Adrenal gland (tissue), 12 donors: ENCODE results near the gene MAP2. TPM values are rescaled to one million over a fixed set of nuclear protein-coding genes. Genes with fewer than 3 reads are reported as not detected.

Source experiments
- DNase-seq, 7 donors: peaks; one replicate each; pipeline ENCODE4 v3.0.0-alpha.2; 2019 to 2020
- H3K27ac ChIP-seq, 5 donors: fragments of 200-600 bp; sonication (generic) in 4 of 5; 1 replicate in 3 of 5; 2 replicates in 2 of 5; pipeline versions ENCODE4 v1.5.1 to v1.8.0; 2016 to 2020; ENCODE audit warnings: mild to moderate bottlenecking in 1 of 5
- H3K27me3 ChIP-seq: fragments of 200-600 bp; 2 replicates; pipeline ENCODE4 v1.8.0; 2021
- H3K36me3 ChIP-seq, 2 donors: fragments of 200-600 bp; replicated peaks in 1 of 2; 1 replicate in 1 of 2; 2 replicates in 1 of 2; pipeline versions ENCODE4 v1.5.1 to v1.8.0; 2018 to 2022
- H3K4me1 ChIP-seq, 2 donors: fragments of 200-600 bp; replicated peaks in 1 of 2; 1 replicate in 1 of 2; 2 replicates in 1 of 2; pipeline versions ENCODE4 v1.5.1 to v1.8.0; 2018 to 2021
- H3K4me3 ChIP-seq, 4 donors: fragments of 200-600 bp; sonication (generic) in 3 of 4; one replicate each; pipeline ENCODE4 v1.5.1; 2016 to 2018
- H3K9me3 ChIP-seq, 3 donors: fragments of 200-600 bp; sonication (generic) in 1 of 3; replicated peaks in 1 of 3; 1 replicate in 2 of 3; 2 replicates in 1 of 3; pipeline versions ENCODE4 v1.5.1 to v1.8.0; 2016 to 2021
- CTCF ChIP-seq, 6 experiments: fragments of 450-650 bp in 4 of 6; fragments of 200-600 bp in 2 of 6; sonication (generic) in 1 of 6; IDR thresholded peaks; 1 replicate in 5 of 6; 2 replicates in 1 of 6; pipeline versions ENCODE4 v1.5.1 to v1.8.0; 2016 to 2021; ENCODE audit warnings: antibody characterized with exemption in 6 of 6, mild to moderate bottlenecking in 2 of 6, moderate library complexity in 1 of 6
- POLR2A ChIP-seq, 2 donors: fragments of 450-650 bp; IDR thresholded peaks; one replicate each; pipeline ENCODE4 v1.6.1; 2017; ENCODE audit warnings: antibody characterized with exemption in 2 of 2, mild to moderate bottlenecking in 2 of 2, moderate library complexity in 1 of 2
- WGBS, 4 donors: extraction: QIAGEN DNeasy Blood & Tissue Kit in 2 of 4; methylation state at CpG; one replicate each; pipeline versions ENCODE4 v1.1.5 to v1.1.7; 2013 to 2017; 5-methylcytosine and 5-hydroxymethylcytosine counted together
- intact Hi-C, 2 donors: fragments of 100-400 bp; cut with DNase I; formaldehyde crosslinking; loops; one replicate each; pipeline versions ENCODE4 v1.14.1 to v1.15.0; 2022 to 2023
- polyA plus RNA-seq, 3 donors: library from polyadenylated mRNA; stranded (reverse); fragments of 200-250 nt in 2 of 3; fragments of 350-450 nt in 1 of 3; fragmentation: Illumina TruSeq in 1 of 3; extraction: RNeasy Lipid Tissue Mini Kit (QIAGEN cat#74804) in 1 of 3; gene quantifications; one replicate each; pipeline ENCODE4 v1.2.3, GENCODE V29; 2013 to 2014
- total RNA-seq, 9 donors: library from RNA; depleted of rRNA in 4 of 9; stranded (reverse); fragments of >200 nt in 4 of 9; fragments of 120-200 nt in 1 of 9; fragmentation: NEBNext Ultra II Directional in 1 of 9; extraction: Animal tissue kit (Norgen Biotek cat#: 25700) in 1 of 9; gene quantifications; one replicate each; pipeline versions ENCODE4 v1.1.0 to v1.2.4, GENCODE V29; 2013 to 2023
- donor health status: healthy with polysubstance abuse.
- donor health status: Bipolar disorder and iron deficiency.
- donor health status: DM: yes; HTN: yes; CAD: no.
- donor health status: DM: no; HTN: no; CAD: no.
- donor health status: DM: no; HTN: no; CAD: no.
- donor health status: DM: yes; HTN: yes; CAD: no.

MAP2 gene
- total and polyA plus RNA-seq, 12 donors = 2.2 to 25.5 (median 6.0) TPM

GRCh38 chr2:209727077-209727476 is 303.2 kb downstream of the MAP2 start:
- H3K4me3 ChIP-seq = no peak overlapping the region
- no peak for DNase-seq
- no peaks in the 10 kb centered on the region for H3K36me3 ChIP-seq
- no peak overlapping the region for H3K27ac ChIP-seq
- no peak for TF ChIP-seq POLR2A (IDR thresholded peaks at IDR 0.05)
- TF ChIP-seq CTCF (IDR thresholded peaks at IDR 0.05) = no peak
- H3K4me1 ChIP-seq = no peaks in the 10 kb centered on the region
- intact Hi-C loops = no loop called here
- no peaks in the 10 kb centered on the region for H3K27me3 ChIP-seq
- H3K9me3 ChIP-seq = no peaks in the 10 kb centered on the region
- WGBS, 4 donors = 78 to 89% (median 81%) methylated on average over 2 of the region's 2 CpGs

- no peaks in the 10 kb centered on the region for H3K4me1 ChIP-seq
- H3K9me3 ChIP-seq = no peaks in the 10 kb centered on the region
- H3K27ac ChIP-seq = no peak overlapping the region
- TF ChIP-seq CTCF (IDR thresholded peaks at IDR 0.05) (no peak), POLR2A (IDR thresholded peaks at IDR 0.05) (no peak)
- no peaks in the 10 kb centered on the region for H3K36me3 ChIP-seq
- 76 to 84% (median 81%) methylated on average over 3 of the region's 3 CpGs for WGBS, 4 donors
- intact Hi-C loops = no loop called here
- no peak for DNase-seq
- H3K27me3 ChIP-seq = no peaks in the 10 kb centered on the region
- H3K4me3 ChIP-seq = no peak overlapping the region
These were observed 311.0 kb downstream of the MAP2 start for GRCh38 chr2:209734805-209735204.

- WGBS, 4 donors = 14 to 48% (median 36%) methylated on average over 1 of the region's 1 CpG
- Histone ChIP-seq H3K27ac (no peak overlapping the region), H3K4me3 (no peak overlapping the region), H3K27me3 (no peaks in the 10 kb centered on the region), H3K36me3 (no peaks in the 10 kb centered on the region), H3K4me1 (no peaks in the 10 kb centered on the region), H3K9me3 (no peaks in the 10 kb centered on the region)
- TF ChIP-seq POLR2A (IDR thresholded peaks at IDR 0.05) = no peak
- no peak for TF ChIP-seq CTCF (IDR thresholded peaks at IDR 0.05)
- intact Hi-C loops = no loop called here
- DNase-seq = no peak
These were observed 318.1 kb downstream of the MAP2 start for GRCh38 chr2:209741953-209742352.

GRCh38 chr2:209753020-209753419 is 329.2 kb downstream of the MAP2 start:
- no peaks in the 10 kb centered on the region for H3K27me3 ChIP-seq
- H3K4me1 ChIP-seq = no peaks in the 10 kb centered on the region
- intact Hi-C loops = no loop called here
- no peaks in the 10 kb centered on the region for H3K9me3 ChIP-seq
- no peak for DNase-seq
- no peak overlapping the region for H3K4me3 ChIP-seq
- no peaks in the 10 kb centered on the region for H3K36me3 ChIP-seq
- 38 to 49% (median 43%) methylated on average over 3 of the region's 3 CpGs for WGBS, 4 donors
- TF ChIP-seq POLR2A (IDR thresholded peaks at IDR 0.05) (no peak), CTCF (IDR thresholded peaks at IDR 0.05) (no peak)
- H3K27ac ChIP-seq = no peak overlapping the region
